HepG2 (cell line): ENCODE data around the gene EPHA6. TPM values are rescaled to one million over a fixed set of nuclear protein-coding genes. Genes with fewer than 3 reads are reported as not detected.

Experiments used
- ATAC-seq: fragments of 200-7000 bp; cut with Tn5 transposase; 3 replicates; pipeline ENCODE4 v1.9.1; 2020; ENCODE audit warnings: mild to moderate bottlenecking, moderate library complexity
- BruUV-seq: library from RNA; stranded (reverse); fragments of 400-500 nt; replicated peaks from 2 replicates; lab custom pipeline; 2021; lab: Mats Ljungman, UMichigan
- CTCF ChIA-PET: fragments of 300-600 bp; formaldehyde crosslinking; extraction: SDS; loops from one replicate; lab custom pipeline; 2021; ENCODE audit warnings: low total read pairs, inconsistent platforms, low intra/inter-chr PET ratio; lab: Yijun Ruan, JAX
- POLR2A ChIA-PET: fragments of 350-600 bp; sonication (Branson Sonifier 250); formaldehyde crosslinking; loops from one replicate; lab custom pipeline; 2020; ENCODE audit warnings: antibody characterized with exemption, inconsistent platforms; lab: Yijun Ruan, JAX
- DNase-seq: peaks from one replicate; pipeline ENCODE4 v3.0.0-alpha.2; 2015; ENCODE audit warnings: low spot score
- FAIRE-seq: peaks from 3 replicates; lab custom pipeline; 2011; peaks lifted over from hg19 to GRCh38; lab: Jason Lieb, UNC
- H2AFZ ChIP-seq: one replicate; pipeline ENCODE4 v1.6.1; 2011; ENCODE audit warnings: low read length, inconsistent platforms
- H3K27ac ChIP-seq: fragments of 300-600 bp; 3 replicates; pipeline ENCODE4 v1.8.0; 2011; ENCODE audit warnings: mixed run types, mild to moderate bottlenecking, mixed read lengths, low read length, inconsistent platforms; ENCODE audit not compliant: insufficient read depth; ENCODE audit errors: extremely low read length
- H3K27me3 ChIP-seq, 2 experiments: fragments of 200-600 bp in 1 of 2; 2 replicates in 1 of 2; 3 replicates in 1 of 2; pipeline versions ENCODE4 v1.6.0 to v1.8.0; 2011; ENCODE audit warnings: low read length in 2 of 2, mild to moderate bottlenecking in 2 of 2, moderate library complexity in 2 of 2, inconsistent platforms in 1 of 2; ENCODE audit not compliant: insufficient read depth in 2 of 2, control insufficient read depth in 1 of 2
- H3K36me3 ChIP-seq, 2 experiments: fragments of 200-600 bp in 1 of 2; replicated peaks in 1 of 2; 2 replicates in 1 of 2; 3 replicates in 1 of 2; pipeline versions ENCODE4 v1.5.1 to v1.8.0; 2011; ENCODE audit warnings: low read length in 2 of 2, inconsistent platforms in 1 of 2; ENCODE audit not compliant: insufficient read depth in 2 of 2, control insufficient read depth in 1 of 2
- H3K4me1 ChIP-seq: 2 replicates; pipeline ENCODE4 v1.5.1; 2012; ENCODE audit warnings: low read length, inconsistent platforms; ENCODE audit not compliant: insufficient read depth
- H3K4me2 ChIP-seq: 2 replicates; pipeline ENCODE4 v1.6.0; 2011; ENCODE audit warnings: low read depth, low read length, inconsistent platforms
- H3K4me3 ChIP-seq, 3 experiments: fragments of 200-600 bp in 1 of 3; sonication (generic), shearing (Covaris generic) in 1 of 3; replicated peaks in 1 of 3; 2 replicates each; pipeline ENCODE4 v1.5.1; 2011 to 2016; ENCODE audit warnings: low read length in 3 of 3, inconsistent platforms in 2 of 3, low read depth in 2 of 3, mild to moderate bottlenecking in 2 of 3, control low read depth in 1 of 3, mixed read lengths in 1 of 3; ENCODE audit not compliant: insufficient read depth in 1 of 3
- H3K79me2 ChIP-seq: one replicate; pipeline ENCODE4 v1.6.1; 2011; ENCODE audit warnings: low read length, inconsistent platforms; ENCODE audit not compliant: insufficient read depth
- H3K9ac ChIP-seq: 2 replicates; pipeline ENCODE4 v1.6.0; 2011; ENCODE audit warnings: mild to moderate bottlenecking, low read depth, low read length, inconsistent platforms; ENCODE audit not compliant: insufficient read depth
- H3K9me3 ChIP-seq: 2 replicates; pipeline ENCODE4 v1.5.1; 2012; ENCODE audit warnings: mild to moderate bottlenecking, low read length
- H4K20me1 ChIP-seq: 2 replicates; pipeline ENCODE4 v1.6.0; 2011; ENCODE audit warnings: inconsistent platforms, mild to moderate bottlenecking, low read length, moderate library complexity; ENCODE audit not compliant: insufficient read depth
- BRD4 ChIP-seq: sonication (generic); formaldehyde crosslinking; IDR thresholded peaks from 2 replicates; pipeline ENCODE4 v1.4.0; 2020; ENCODE audit warnings: missing genetic modification reagents
- FOXO1 ChIP-seq: sonication (generic); formaldehyde crosslinking; IDR thresholded peaks from 2 replicates; pipeline ENCODE4 v1.4.0; 2020; ENCODE audit warnings: missing genetic modification reagents
- GPN1 ChIP-seq: sonication (generic); formaldehyde crosslinking; IDR thresholded peaks from 2 replicates; pipeline ENCODE4 v1.5.1; 2020; ENCODE audit warnings: missing genetic modification reagents, borderline replicate concordance
- SP1 ChIP-seq, 2 experiments: fragments of 450-650 bp in 1 of 2; sonication (generic) in 1 of 2; formaldehyde crosslinking in 1 of 2; IDR thresholded peaks; 2 replicates each; pipeline versions ENCODE4 v1.4.0 to v1.6.1; 2016 to 2020; ENCODE audit warnings: missing genetic modification reagents in 1 of 2
- SRF ChIP-seq: IDR thresholded peaks from 2 replicates; pipeline ENCODE4 v1.6.1; 2011; ENCODE audit warnings: mild to moderate bottlenecking, low read depth, low read length, moderate library complexity
- STAT5B ChIP-seq: sonication (generic); formaldehyde crosslinking; IDR thresholded peaks from 2 replicates; pipeline ENCODE4 v1.4.0; 2020; ENCODE audit warnings: missing genetic modification reagents
- ZNF205 ChIP-seq: IDR thresholded peaks from 2 replicates; pipeline ENCODE4 v1.6.1; 2018; ENCODE audit warnings: missing biosample characterization, missing genetic modification reagents
- ZNF230 ChIP-seq: sonication (generic); formaldehyde crosslinking; IDR thresholded peaks from 2 replicates; pipeline ENCODE4 v1.4.0; 2020; ENCODE audit warnings: mild to moderate bottlenecking, missing genetic modification reagents
- ZNF331 ChIP-seq: sonication (generic); formaldehyde crosslinking; IDR thresholded peaks from 2 replicates; pipeline ENCODE4 v1.4.0; 2020; ENCODE audit warnings: missing genetic modification reagents
- WGBS: methylation state at CpG from one replicate; pipeline ENCODE4 v1.1.6; 2017; ENCODE audit warnings: low lambda C conversion rate; 5-methylcytosine and 5-hydroxymethylcytosine counted together
- in situ Hi-C: cut with HindIII; loops from 2 replicates; pipeline ENCODE4 v1.10.0; 2017; ENCODE audit warnings: low pct_unique_long_range_greater_than_20kb; ENCODE audit not compliant: extremely low pct_ligation_motif_present
- intact Hi-C: fragments of 100-400 bp; cut with micrococcal nuclease; formaldehyde crosslinking; loops from one replicate; pipeline ENCODE4 v1.10.0; 2022; ENCODE audit not compliant: unreplicated experiment
- polyA plus RNA-seq, 8 experiments: library from polyadenylated mRNA; depleted of rRNA in 3 of 8; stranded (reverse) in 7 of 8; unstranded in 1 of 8; fragments of >200 nt; fragmentation: Illumina TruSeq in 4 of 8; extraction: Trizol in 4 of 8; gene quantifications; 2 replicates each; pipeline versions ENCODE4 v1.2.1 to v1.2.3, GENCODE V29; 2011 to 2016; ENCODE audit warnings: low read depth in 4 of 8, missing spikeins in 1 of 8, mixed read lengths in 1 of 8; ENCODE audit not compliant: insufficient read depth in 1 of 8
- total RNA-seq, 5 experiments: library from RNA; depleted of rRNA; stranded (reverse); fragments of >200 nt; fragmentation: Illumina TruSeq; extraction: Trizol; gene quantifications; 2 replicates each; pipeline ENCODE4 v1.2.3, GENCODE V29; 2016; ENCODE audit warnings: low read depth in 1 of 5
- TF ChIP-seq, protein P1 (sequence below): sonication (generic); formaldehyde crosslinking; IDR thresholded peaks from 2 replicates; pipeline ENCODE4 v1.5.1; 2020; ENCODE audit warnings: mild to moderate bottlenecking, missing genetic modification reagents, moderate library complexity
- TF ChIP-seq, protein P2 (sequence below): sonication (generic); formaldehyde crosslinking; IDR thresholded peaks from 2 replicates; pipeline ENCODE4 v1.9.0; 2021; ENCODE audit warnings: missing genetic modification reagents, mild to moderate bottlenecking, borderline replicate concordance

The EPHA6 gene
- total and polyA plus RNA-seq, 2 of the 13 experiments (the other 11 are each of a cell fraction or from before 2014, with no cell fraction given) = not detected

DNA sequence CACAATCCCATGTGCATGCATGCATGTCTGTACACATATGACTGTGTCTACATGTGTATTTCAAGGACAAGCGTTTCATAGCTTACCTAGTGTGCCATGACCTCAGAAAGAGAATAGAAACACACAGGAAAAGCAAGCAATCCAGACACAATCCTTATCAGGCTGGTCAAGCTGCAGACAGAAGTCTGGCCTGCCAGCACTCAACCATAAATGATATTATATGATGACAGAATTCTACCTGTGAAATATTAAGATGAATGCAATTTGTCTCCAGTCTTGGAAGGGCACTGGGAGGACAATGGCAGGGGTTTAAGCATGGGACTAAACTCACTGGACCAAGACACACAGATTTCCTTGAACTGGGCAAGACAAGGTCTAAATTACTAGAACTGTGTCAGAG lies 899.2 kb downstream of the EPHA6 start:
- H3K4me3 ChIP-seq = no peak overlapping the region
- TF ChIP-seq BRD4 (no peak), GPN1 (CRISPR knock-in tag) (no peak), ZNF230 (CRISPR knock-in tag) (no peak), ZNF205 (no peak), FOXO1 (no peak), SP1 (IDR thresholded peaks at IDR 0.05) (no peak), SP1 (CRISPR knock-in tag; IDR thresholded peaks at IDR 0.05) (no peak), STAT5B (CRISPR knock-in tag) (no peak), ZNF331 (CRISPR knock-in tag) (no peak), SRF (no peak)
- TF ChIP-seq, protein P1, sequence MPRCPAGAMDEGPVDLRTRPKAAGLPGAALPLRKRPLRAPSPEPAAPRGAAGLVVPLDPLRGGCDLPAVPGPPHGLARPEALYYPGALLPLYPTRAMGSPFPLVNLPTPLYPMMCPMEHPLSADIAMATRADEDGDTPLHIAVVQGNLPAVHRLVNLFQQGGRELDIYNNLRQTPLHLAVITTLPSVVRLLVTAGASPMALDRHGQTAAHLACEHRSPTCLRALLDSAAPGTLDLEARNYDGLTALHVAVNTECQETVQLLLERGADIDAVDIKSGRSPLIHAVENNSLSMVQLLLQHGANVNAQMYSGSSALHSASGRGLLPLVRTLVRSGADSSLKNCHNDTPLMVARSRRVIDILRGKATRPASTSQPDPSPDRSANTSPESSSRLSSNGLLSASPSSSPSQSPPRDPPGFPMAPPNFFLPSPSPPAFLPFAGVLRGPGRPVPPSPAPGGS (CRISPR knock-in tag) = no peak
- TF ChIP-seq, protein P2, sequence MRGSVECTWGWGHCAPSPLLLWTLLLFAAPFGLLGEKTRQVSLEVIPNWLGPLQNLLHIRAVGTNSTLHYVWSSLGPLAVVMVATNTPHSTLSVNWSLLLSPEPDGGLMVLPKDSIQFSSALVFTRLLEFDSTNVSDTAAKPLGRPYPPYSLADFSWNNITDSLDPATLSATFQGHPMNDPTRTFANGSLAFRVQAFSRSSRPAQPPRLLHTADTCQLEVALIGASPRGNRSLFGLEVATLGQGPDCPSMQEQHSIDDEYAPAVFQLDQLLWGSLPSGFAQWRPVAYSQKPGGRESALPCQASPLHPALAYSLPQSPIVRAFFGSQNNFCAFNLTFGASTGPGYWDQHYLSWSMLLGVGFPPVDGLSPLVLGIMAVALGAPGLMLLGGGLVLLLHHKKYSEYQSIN (CRISPR knock-in tag) = no peak
- in situ Hi-C loops (no loop called here), intact Hi-C loops (no loop called here)
- ATAC-seq (no peak), DNase-seq (no peak), FAIRE-seq (no peak)
- ChIA-PET CTCF (no interaction called here), POLR2A (no interaction called here)
- no peak overlapping the region for H3K4me2 ChIP-seq
- H3K79me2 ChIP-seq = no peaks in the 10 kb centered on the region
- no peaks in the 10 kb centered on the region for H3K36me3 ChIP-seq
- no peak overlapping the region for H3K27ac ChIP-seq
- no peaks in the 10 kb centered on the region for H3K4me1 ChIP-seq
- H2AFZ ChIP-seq = no peak overlapping the region
- 0% methylated on average over 1 of the region's 1 CpG for WGBS
- H3K27me3 ChIP-seq = no peaks in the 10 kb centered on the region
- no peaks in the 10 kb centered on the region for H4K20me1 ChIP-seq
- no peak overlapping the region for H3K9ac ChIP-seq
- no peaks in the 10 kb centered on the region for H3K9me3 ChIP-seq
- BruUV-seq = no TSS peak
